A549 (cell line): ENCODE results near the gene GFM2. TPM values are rescaled to one million over a fixed set of nuclear protein-coding genes. Genes with fewer than 3 reads are reported as not detected.

ENCODE experiments used
- ATAC-seq, 2 experiments: fragments of 200-7000 bp in 1 of 2; fragments of >200 bp in 1 of 2; cut with Nextera tagmentation in 1 of 2; cut with Tn5 transposase in 1 of 2; 3 replicates each; pipeline versions ENCODE4 v1.8.0 to v1.9.1; 2018 to 2020; ENCODE audit warnings: mild to moderate bottlenecking in 1 of 2, moderate library complexity in 1 of 2
- CTCF ChIA-PET: fragments of 300-600 bp; sonication (Branson Sonifier 250); formaldehyde crosslinking; extraction: SDS; loops from one replicate; lab custom pipeline; 2021; ENCODE audit warnings: antibody characterized with exemption, inconsistent platforms; lab: Yijun Ruan, JAX
- POLR2A ChIA-PET: fragments of 350-600 bp; formaldehyde crosslinking; extraction: SDS; loops from one replicate; lab custom pipeline; 2021; ENCODE audit warnings: antibody characterized with exemption, inconsistent platforms; lab: Yijun Ruan, JAX
- DNase-seq, 2 experiments: peaks; one replicate each; pipeline versions ENCODE4 v3.0.0 to v3.0.0-alpha.2; 2011 to 2016; ENCODE audit warnings: low read depth in 1 of 2, low spot score in 1 of 2
- FAIRE-seq: peaks from 2 replicates; lab custom pipeline; 2011; peaks lifted over from hg19 to GRCh38; lab: Jason Lieb, UNC
- H3K27ac ChIP-seq, 2 experiments: fragments of >200 bp; sonication (Bioruptor Twin); formaldehyde crosslinking; 3 replicates each; pipeline ENCODE4 v1.5.1; 2016 to 2017
- H3K4me1 ChIP-seq: fragments of >200 bp; sonication (Bioruptor Twin); formaldehyde crosslinking; 3 replicates; pipeline ENCODE4 v1.6.1; 2016
- H3K4me2 ChIP-seq: fragments of >200 bp; sonication (Bioruptor Twin); formaldehyde crosslinking; 3 replicates; pipeline ENCODE4 v1.6.1; 2016
- H3K4me3 ChIP-seq: fragments of >200 bp; sonication (Bioruptor Twin); formaldehyde crosslinking; 3 replicates; pipeline ENCODE4 v1.5.1; 2016
- H3K9me3 ChIP-seq: fragments of >200 bp; sonication (Bioruptor Twin); formaldehyde crosslinking; 3 replicates; pipeline ENCODE4 v1.6.1; 2016
- CBX8 ChIP-seq: fragments of 200-600 bp; sonication (generic); IDR thresholded peaks from 2 replicates; pipeline ENCODE4 v1.6.1; 2016
- CEBPB ChIP-seq, 2 experiments: fragments of >200 bp in 1 of 2; sonication (Bioruptor Twin) in 1 of 2; formaldehyde crosslinking in 1 of 2; IDR thresholded peaks; 2 replicates each; pipeline ENCODE4 v1.6.1; 2012 to 2016
- CHD4 ChIP-seq: fragments of 200-600 bp; sonication (generic); IDR thresholded peaks from 2 replicates; pipeline ENCODE4 v1.6.1; 2016; ENCODE audit warnings: antibody characterized with exemption, mild to moderate bottlenecking, borderline replicate concordance
- EHF ChIP-seq: fragments of 250-450 bp; sonication (Bioruptor Pico); IDR thresholded peaks from 2 replicates; pipeline ENCODE4 v1.5.0; 2020; ENCODE audit warnings: mild to moderate bottlenecking
- EP300 ChIP-seq, 2 experiments: fragments of >200 bp; sonication (Bioruptor Twin); formaldehyde crosslinking; IDR thresholded peaks; 2 replicates in 1 of 2; 3 replicates in 1 of 2; pipeline ENCODE4 v1.6.1; 2016 to 2017
- FOSL2 ChIP-seq, 2 experiments: fragments of 450-650 bp in 1 of 2; fragments of >200 bp in 1 of 2; sonication (Bioruptor Twin) in 1 of 2; formaldehyde crosslinking; IDR thresholded peaks; 2 replicates each; pipeline versions ENCODE4 v1.5.0 to v1.6.1; 2016 to 2020; ENCODE audit warnings: mild to moderate bottlenecking in 1 of 2, moderate library complexity in 1 of 2
- FOXS1 ChIP-seq: fragments of 250-450 bp; sonication (Bioruptor Pico); IDR thresholded peaks from 2 replicates; pipeline ENCODE4 v1.5.0; 2020; ENCODE audit warnings: mild to moderate bottlenecking, moderate library complexity
- HOXB5 ChIP-seq: fragments of 250-450 bp; sonication (Bioruptor Pico); IDR thresholded peaks from 2 replicates; pipeline ENCODE4 v1.5.0; 2020; ENCODE audit warnings: mild to moderate bottlenecking, moderate library complexity
- JUN ChIP-seq, 2 experiments: fragments of >200 bp; sonication (Bioruptor Twin); formaldehyde crosslinking; IDR thresholded peaks; 2 replicates in 1 of 2; 3 replicates in 1 of 2; pipeline ENCODE4 v1.6.1; 2016 to 2017
- JUNB ChIP-seq: fragments of >200 bp; sonication (Bioruptor Twin); formaldehyde crosslinking; IDR thresholded peaks from 2 replicates; pipeline ENCODE4 v1.6.1; 2016
- KDM5A ChIP-seq: fragments of 200-600 bp; sonication (generic); IDR thresholded peaks from 2 replicates; pipeline ENCODE4 v1.6.1; 2016; ENCODE audit warnings: antibody characterized with exemption, mild to moderate bottlenecking
- PHF8 ChIP-seq: fragments of 200-600 bp; sonication (generic); IDR thresholded peaks from 2 replicates; pipeline ENCODE4 v1.6.1; 2016; ENCODE audit warnings: low read depth, mild to moderate bottlenecking, antibody characterized with exemption, moderate library complexity, borderline replicate concordance
- POLR2AphosphoS2 ChIP-seq: conservative IDR thresholded peaks from 2 replicates; pipeline ENCODE4 v1.6.1; 2012; ENCODE audit warnings: low read length, improper control_type of control experiment, inconsistent platforms
- RCOR1 ChIP-seq: fragments of 150-350 bp; IDR thresholded peaks from 2 replicates; pipeline ENCODE4 v1.6.1; 2014; ENCODE audit warnings: antibody characterized with exemption, low read length, low read depth
- RFX5 ChIP-seq: fragments of 450-650 bp; IDR thresholded peaks from 2 replicates; pipeline ENCODE4 v1.7.1; 2014; ENCODE audit warnings: antibody characterized with exemption, mild to moderate bottlenecking, moderate library complexity
- RNF2 ChIP-seq: fragments of 200-600 bp; sonication (generic); IDR thresholded peaks from 2 replicates; pipeline ENCODE4 v1.6.1; 2016; ENCODE audit warnings: low read depth, mild to moderate bottlenecking, antibody characterized with exemption, moderate library complexity, borderline replicate concordance
- SREBF2 ChIP-seq: fragments of 450-650 bp; IDR thresholded peaks from 2 replicates; pipeline ENCODE4 v1.6.1; 2014; ENCODE audit warnings: mild to moderate bottlenecking, moderate library complexity
- TFCP2L1 ChIP-seq: fragments of 250-450 bp; sonication (Bioruptor Pico); IDR thresholded peaks from 2 replicates; pipeline ENCODE4 v1.5.0; 2021; ENCODE audit warnings: mild to moderate bottlenecking
- TP53 ChIP-seq: fragments of 250-450 bp; sonication (Bioruptor Pico); IDR thresholded peaks from 2 replicates; pipeline ENCODE4 v1.5.0; 2021; ENCODE audit warnings: mild to moderate bottlenecking, moderate library complexity
- ZNF302 ChIP-seq: fragments of 250-450 bp; sonication (Bioruptor Pico); IDR thresholded peaks from 2 replicates; pipeline ENCODE4 v1.9.0; 2021; ENCODE audit warnings: inconsistent platforms, mild to moderate bottlenecking, moderate library complexity
- WGBS: methylation state at CpG from one replicate; pipeline ENCODE4 v1.1.6; 2017; ENCODE audit errors: missing lambda C conversion rate; 5-methylcytosine and 5-hydroxymethylcytosine counted together
- polyA plus RNA-seq, 4 experiments: library from polyadenylated mRNA; depleted of rRNA in 3 of 4; stranded (reverse); fragments of >200 nt; fragmentation: RNase III in 1 of 4; extraction: RNeasy Plus Mini Kit Qiagen cat#74134 plus additional on column Dnase treatment in 1 of 4; gene quantifications; 2 replicates in 3 of 4; 3 replicates in 1 of 4; pipeline ENCODE4 v1.2.3, GENCODE V29; 2011 to 2017
- TF ChIP-seq, protein P1 (sequence below): fragments of >200 bp; sonication (Bioruptor Twin); formaldehyde crosslinking; IDR thresholded peaks from 2 replicates; pipeline ENCODE4 v1.6.1; 2016
- TF ChIP-seq, protein P2 (sequence below): IDR thresholded peaks from 2 replicates; pipeline ENCODE4 v1.6.1; 2012
- TF ChIP-seq, protein P3 (sequence below): fragments of 150-350 bp; IDR thresholded peaks from 2 replicates; pipeline ENCODE4 v1.6.1; 2014; ENCODE audit warnings: low read depth, mild to moderate bottlenecking, low read length
- TF ChIP-seq, protein P4 (sequence below): fragments of 250-450 bp; sonication (Bioruptor Pico); IDR thresholded peaks from 2 replicates; pipeline ENCODE4 v1.5.0; 2021; ENCODE audit warnings: mild to moderate bottlenecking, moderate library complexity, borderline replicate concordance
- TF ChIP-seq, protein P5 (sequence below): fragments of 250-450 bp; sonication (Bioruptor Pico); IDR thresholded peaks from 2 replicates; pipeline ENCODE4 v1.5.0; 2020; ENCODE audit warnings: low read depth, mild to moderate bottlenecking, moderate library complexity

Gene GFM2
- polyA plus RNA-seq, 2 of the 4 experiments (the other 2 are of a cell fraction), result 32.2 to 63.1 TPM

DNA sequence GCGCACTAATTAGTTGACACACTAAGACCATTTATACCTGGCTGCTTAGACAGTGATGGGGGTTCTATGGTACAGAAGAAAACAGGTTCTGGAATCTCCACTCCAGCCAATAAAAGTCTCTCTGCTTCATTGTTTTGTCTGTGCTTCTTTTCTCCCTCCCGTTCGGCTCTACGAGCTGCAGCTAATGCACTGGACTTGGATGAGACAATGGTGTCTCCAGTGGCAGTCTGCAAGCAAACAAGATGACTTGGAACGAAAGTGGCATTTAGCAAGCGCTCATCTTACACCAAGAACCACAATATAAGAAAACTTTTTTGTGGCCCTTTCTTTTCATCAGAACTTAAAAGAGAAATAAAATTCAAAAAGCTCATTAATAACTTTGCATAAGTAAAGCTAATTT is 30.2 kb downstream of the GFM2 start:
- H3K27ac ChIP-seq, result no peak overlapping the region
- TF ChIP-seq JUN (IDR thresholded peaks at IDR 0.05) (no peak), FOSL2 (IDR thresholded peaks at IDR 0.05) (no peak), FOSL2 (CRISPR knock-in tag; IDR thresholded peaks at IDR 0.05) (no peak), JUNB (no peak), CHD4 (no peak), CBX8 (no peak), PHF8 (no peak), EP300 (IDR thresholded peaks at IDR 0.05) (no peak), CEBPB (IDR thresholded peaks at IDR 0.05) (no peak)
- TF ChIP-seq, protein P1, sequence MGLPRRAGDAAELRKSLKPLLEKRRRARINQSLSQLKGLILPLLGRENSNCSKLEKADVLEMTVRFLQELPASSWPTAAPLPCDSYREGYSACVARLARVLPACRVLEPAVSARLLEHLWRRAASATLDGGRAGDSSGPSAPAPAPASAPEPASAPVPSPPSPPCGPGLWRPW, result no peak
- TF ChIP-seq, protein P2, sequence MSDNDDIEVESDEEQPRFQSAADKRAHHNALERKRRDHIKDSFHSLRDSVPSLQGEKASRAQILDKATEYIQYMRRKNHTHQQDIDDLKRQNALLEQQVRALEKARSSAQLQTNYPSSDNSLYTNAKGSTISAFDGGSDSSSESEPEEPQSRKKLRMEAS, result no peak
- H3K4me3 ChIP-seq, result no peak overlapping the region
- WGBS, result 91% methylated on average over 6 of the region's 6 CpGs
- DNase-seq (no peak), ATAC-seq (no peak), FAIRE-seq (no peak)
- POLR2A ChIA-PET, result no interaction called here
- H3K4me2 ChIP-seq, result no peak overlapping the region
- H3K9me3 ChIP-seq, result no peaks in the 10 kb centered on the region
- CTCF ChIA-PET, result interaction anchor here (0.7 kb wide), 1 partner anchor 11 kb away, joined by 3 read pairs; no protein-coding TSS in a partner anchor
- H3K4me1 ChIP-seq, result no peaks in the 10 kb centered on the region

DNA sequence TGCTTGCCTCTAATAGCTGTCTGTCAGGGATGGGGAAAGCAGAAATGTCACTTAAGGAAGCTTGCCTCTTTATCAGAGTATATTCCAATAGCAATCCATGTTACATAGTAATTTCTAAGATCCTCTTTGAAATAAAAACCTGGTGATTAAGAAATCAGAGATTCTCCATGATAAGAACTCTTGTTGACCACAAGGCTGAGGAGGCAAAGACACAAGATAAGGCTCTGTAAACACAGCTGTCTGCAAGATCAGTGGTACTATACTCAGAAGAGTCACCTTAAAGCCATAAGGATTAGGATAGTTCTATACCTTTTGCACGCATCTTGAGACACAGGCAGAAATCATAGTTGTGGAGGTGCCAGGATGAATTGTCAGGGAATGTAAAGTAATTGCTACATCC is 41.6 kb downstream of the GFM2 start:
- Histone ChIP-seq H3K9me3 (no peaks in the 10 kb centered on the region), H3K27ac (no peak overlapping the region), H3K4me1 (no peaks in the 10 kb centered on the region), H3K4me3 (no peak overlapping the region), H3K4me2 (no peak overlapping the region)
- CTCF ChIA-PET, result no interaction called here
- no peak for DNase-seq
- ATAC-seq, result no peak
- no peak for TF ChIP-seq TP53 (CRISPR knock-in tag)
- no peak for TF ChIP-seq RCOR1
- no peak for FAIRE-seq
- 100% methylated on average over 1 of the region's 1 CpG for WGBS
- POLR2A ChIA-PET, result no interaction called here

DNA sequence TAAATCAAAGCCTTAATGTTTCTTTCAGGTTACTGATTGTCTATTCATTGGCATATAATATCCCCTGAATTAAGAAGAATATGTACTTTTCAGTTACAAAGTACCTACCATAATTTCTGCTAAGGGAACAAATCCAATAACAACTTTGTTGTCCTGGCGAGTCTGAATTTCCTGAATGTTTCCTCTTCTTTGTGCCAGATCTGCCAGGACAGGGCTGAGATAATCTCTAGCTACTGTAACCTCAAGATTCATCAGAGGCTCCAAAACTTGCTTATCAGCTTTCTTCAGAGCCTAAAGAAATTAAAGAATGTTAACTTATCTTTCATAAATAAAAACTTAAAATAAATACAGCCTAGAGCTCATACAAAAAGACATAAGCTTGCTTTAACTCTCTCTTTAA is 44.6 kb downstream of the GFM2 start:
- ChIA-PET POLR2A (no interaction called here), CTCF (no interaction called here)
- FAIRE-seq, result no peak
- TF ChIP-seq, protein P3, sequence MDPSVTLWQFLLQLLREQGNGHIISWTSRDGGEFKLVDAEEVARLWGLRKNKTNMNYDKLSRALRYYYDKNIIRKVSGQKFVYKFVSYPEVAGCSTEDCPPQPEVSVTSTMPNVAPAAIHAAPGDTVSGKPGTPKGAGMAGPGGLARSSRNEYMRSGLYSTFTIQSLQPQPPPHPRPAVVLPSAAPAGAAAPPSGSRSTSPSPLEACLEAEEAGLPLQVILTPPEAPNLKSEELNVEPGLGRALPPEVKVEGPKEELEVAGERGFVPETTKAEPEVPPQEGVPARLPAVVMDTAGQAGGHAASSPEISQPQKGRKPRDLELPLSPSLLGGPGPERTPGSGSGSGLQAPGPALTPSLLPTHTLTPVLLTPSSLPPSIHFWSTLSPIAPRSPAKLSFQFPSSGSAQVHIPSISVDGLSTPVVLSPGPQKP, result no peak
- TF ChIP-seq HOXB5 (no peak), POLR2AphosphoS2 (no peak), SREBF2 (no peak), CEBPB (IDR thresholded peaks at IDR 0.05) (no peak), RNF2 (no peak), ZNF302 (CRISPR knock-in tag) (no peak), FOSL2 (IDR thresholded peaks at IDR 0.05) (no peak), FOSL2 (CRISPR knock-in tag; IDR thresholded peaks at IDR 0.05) (no peak), PHF8 (no peak), EHF (CRISPR knock-in tag) (no peak), CBX8 (no peak), RFX5 (no peak), CHD4 (no peak), TFCP2L1 (CRISPR knock-in tag) (no peak), FOXS1 (no peak), KDM5A (no peak)
- TF ChIP-seq, protein P4, sequence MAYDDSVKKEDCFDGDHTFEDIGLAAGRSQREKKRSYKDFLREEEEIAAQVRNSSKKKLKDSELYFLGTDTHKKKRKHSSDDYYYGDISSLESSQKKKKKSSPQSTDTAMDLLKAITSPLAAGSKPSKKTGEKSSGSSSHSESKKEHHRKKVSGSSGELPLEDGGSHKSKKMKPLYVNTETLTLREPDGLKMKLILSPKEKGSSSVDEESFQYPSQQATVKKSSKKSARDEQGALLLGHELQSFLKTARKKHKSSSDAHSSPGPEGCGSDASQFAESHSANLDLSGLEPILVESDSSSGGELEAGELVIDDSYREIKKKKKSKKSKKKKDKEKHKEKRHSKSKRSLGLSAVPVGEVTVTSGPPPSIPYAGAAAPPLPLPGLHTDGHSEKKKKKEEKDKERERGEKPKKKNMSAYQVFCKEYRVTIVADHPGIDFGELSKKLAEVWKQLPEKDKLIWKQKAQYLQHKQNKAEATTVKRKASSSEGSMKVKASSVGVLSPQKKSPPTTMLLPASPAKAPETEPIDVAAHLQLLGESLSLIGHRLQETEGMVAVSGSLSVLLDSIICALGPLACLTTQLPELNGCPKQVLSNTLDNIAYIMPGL (CRISPR knock-in tag), result no peak
- TF ChIP-seq, protein P5, sequence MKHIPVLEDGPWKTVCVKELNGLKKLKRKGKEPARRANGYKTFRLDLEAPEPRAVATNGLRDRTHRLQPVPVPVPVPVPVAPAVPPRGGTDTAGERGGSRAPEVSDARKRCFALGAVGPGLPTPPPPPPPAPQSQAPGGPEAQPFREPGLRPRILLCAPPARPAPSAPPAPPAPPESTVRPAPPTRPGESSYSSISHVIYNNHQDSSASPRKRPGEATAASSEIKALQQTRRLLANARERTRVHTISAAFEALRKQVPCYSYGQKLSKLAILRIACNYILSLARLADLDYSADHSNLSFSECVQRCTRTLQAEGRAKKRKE, result no peak
- H3K4me2 ChIP-seq, result no peak overlapping the region
- H3K4me3 ChIP-seq, result no peak overlapping the region
- DNase-seq, result no peak
- no peak overlapping the region for H3K27ac ChIP-seq
- no peaks in the 10 kb centered on the region for H3K4me1 ChIP-seq
- no peaks in the 10 kb centered on the region for H3K9me3 ChIP-seq
- ATAC-seq, result no peak
- 97% methylated on average over 1 of the region's 1 CpG for WGBS
